A549 (cell line): Measurements from ENCODE around the gene AFAP1. TPM values are rescaled to one million over a fixed set of nuclear protein-coding genes. Genes with fewer than 3 reads are reported as not detected.

ENCODE experiments used
- ATAC-seq, 2 experiments: fragments of 200-7000 bp in 1 of 2; fragments of >200 bp in 1 of 2; cut with Nextera tagmentation in 1 of 2; cut with Tn5 transposase in 1 of 2; 3 replicates each; pipeline versions ENCODE4 v1.8.0 to v1.9.1; 2018 to 2020; ENCODE audit warnings: mild to moderate bottlenecking in 1 of 2, moderate library complexity in 1 of 2
- CTCF ChIA-PET: fragments of 300-600 bp; sonication (Branson Sonifier 250); formaldehyde crosslinking; extraction: SDS; loops from one replicate; lab custom pipeline; 2021; ENCODE audit warnings: antibody characterized with exemption, inconsistent platforms; lab: Yijun Ruan, JAX
- POLR2A ChIA-PET: fragments of 350-600 bp; formaldehyde crosslinking; extraction: SDS; loops from one replicate; lab custom pipeline; 2021; ENCODE audit warnings: antibody characterized with exemption, inconsistent platforms; lab: Yijun Ruan, JAX
- DNase-seq, 2 experiments: peaks; one replicate each; pipeline versions ENCODE4 v3.0.0 to v3.0.0-alpha.2; 2011 to 2016; ENCODE audit warnings: low read depth in 1 of 2, low spot score in 1 of 2
- FAIRE-seq: peaks from 2 replicates; lab custom pipeline; 2011; peaks lifted over from hg19 to GRCh38; lab: Jason Lieb, UNC
- H3K27ac ChIP-seq, 2 experiments: fragments of >200 bp; sonication (Bioruptor Twin); formaldehyde crosslinking; 3 replicates each; pipeline ENCODE4 v1.5.1; 2016 to 2017
- H3K4me1 ChIP-seq: fragments of >200 bp; sonication (Bioruptor Twin); formaldehyde crosslinking; 3 replicates; pipeline ENCODE4 v1.6.1; 2016
- H3K4me2 ChIP-seq: fragments of >200 bp; sonication (Bioruptor Twin); formaldehyde crosslinking; 3 replicates; pipeline ENCODE4 v1.6.1; 2016
- H3K4me3 ChIP-seq: fragments of >200 bp; sonication (Bioruptor Twin); formaldehyde crosslinking; 3 replicates; pipeline ENCODE4 v1.5.1; 2016
- H3K9me3 ChIP-seq: fragments of >200 bp; sonication (Bioruptor Twin); formaldehyde crosslinking; 3 replicates; pipeline ENCODE4 v1.6.1; 2016
- BCL3 ChIP-seq: fragments of >200 bp; sonication (Bioruptor Twin); formaldehyde crosslinking; IDR thresholded peaks from 3 replicates; pipeline ENCODE4 v1.6.1; 2016
- EHMT2 ChIP-seq: fragments of 200-600 bp; sonication (generic); IDR thresholded peaks from 2 replicates; pipeline ENCODE4 v1.6.1; 2016; ENCODE audit warnings: antibody characterized with exemption, low read depth, mild to moderate bottlenecking, moderate library complexity
- ESRRA ChIP-seq: fragments of 150-350 bp; IDR thresholded peaks from 2 replicates; pipeline ENCODE4 v1.6.1; 2014; ENCODE audit warnings: mild to moderate bottlenecking, low read length, borderline replicate concordance
- FOXS1 ChIP-seq: fragments of 250-450 bp; sonication (Bioruptor Pico); IDR thresholded peaks from 2 replicates; pipeline ENCODE4 v1.5.0; 2020; ENCODE audit warnings: mild to moderate bottlenecking, moderate library complexity
- GATA3 ChIP-seq: IDR thresholded peaks from 2 replicates; pipeline ENCODE4 v1.6.1; 2012; ENCODE audit warnings: borderline replicate concordance
- JUN ChIP-seq, 2 experiments: fragments of >200 bp; sonication (Bioruptor Twin); formaldehyde crosslinking; IDR thresholded peaks; 2 replicates in 1 of 2; 3 replicates in 1 of 2; pipeline ENCODE4 v1.6.1; 2016 to 2017
- KDM1A ChIP-seq: fragments of 200-600 bp; sonication (generic); IDR thresholded peaks from 2 replicates; pipeline ENCODE4 v1.6.1; 2016; ENCODE audit warnings: low read depth, mild to moderate bottlenecking
- NPAS2 ChIP-seq: fragments of 250-450 bp; sonication (Bioruptor Pico); IDR thresholded peaks from 2 replicates; pipeline ENCODE4 v1.8.0; 2022; ENCODE audit warnings: mild to moderate bottlenecking, moderate library complexity, borderline replicate concordance
- NR3C1 ChIP-seq: fragments of >200 bp; sonication (Bioruptor Twin); formaldehyde crosslinking; IDR thresholded peaks from 3 replicates; pipeline ENCODE4 v1.6.1; 2017
- PBX3 ChIP-seq: IDR thresholded peaks from 2 replicates; pipeline ENCODE4 v1.6.1; 2012
- SMC3 ChIP-seq: fragments of >200 bp; sonication (Bioruptor Twin); formaldehyde crosslinking; IDR thresholded peaks from 3 replicates; pipeline ENCODE4 v1.6.1; 2018; ENCODE audit warnings: inconsistent platforms
- USF2 ChIP-seq: fragments of 450-650 bp; IDR thresholded peaks from 2 replicates; pipeline ENCODE4 v1.6.1; 2014; ENCODE audit warnings: antibody characterized with exemption
- ZSCAN20 ChIP-seq: fragments of 250-450 bp; sonication (Bioruptor Pico); IDR thresholded peaks from 2 replicates; pipeline ENCODE4 v1.8.0; 2022; ENCODE audit warnings: mild to moderate bottlenecking, moderate library complexity
- WGBS: methylation state at CpG from one replicate; pipeline ENCODE4 v1.1.6; 2017; ENCODE audit errors: missing lambda C conversion rate; 5-methylcytosine and 5-hydroxymethylcytosine counted together
- polyA plus RNA-seq, 4 experiments: library from polyadenylated mRNA; depleted of rRNA in 3 of 4; stranded (reverse); fragments of >200 nt; fragmentation: RNase III in 1 of 4; extraction: RNeasy Plus Mini Kit Qiagen cat#74134 plus additional on column Dnase treatment in 1 of 4; gene quantifications; 2 replicates in 3 of 4; 3 replicates in 1 of 4; pipeline ENCODE4 v1.2.3, GENCODE V29; 2011 to 2017
- TF ChIP-seq, protein P1 (sequence below): fragments of 250-450 bp; sonication (Bioruptor Pico); IDR thresholded peaks from 2 replicates; pipeline ENCODE4 v1.5.0; 2021; ENCODE audit warnings: mild to moderate bottlenecking, moderate library complexity, borderline replicate concordance
- TF ChIP-seq, protein P2 (sequence below): fragments of 150-350 bp; IDR thresholded peaks from 2 replicates; pipeline ENCODE4 v1.6.1; 2014; ENCODE audit warnings: low read depth, mild to moderate bottlenecking, low read length

AFAP1 gene
- polyA plus RNA-seq, 2 of the 4 experiments (the other 2 are of a cell fraction) = 25.4 to 29.6 TPM

- H3K27ac ChIP-seq = peak overlapping the region; percentile 38 to 91; a peak in 4 of 6 replicates
- POLR2A ChIA-PET = no interaction called here
- WGBS = 92% methylated on average over 19 of the region's 25 CpGs
Observed at GRCh38 chr4:7811536-7812191, 128.0 kb downstream of the AFAP1 start.

DNA sequence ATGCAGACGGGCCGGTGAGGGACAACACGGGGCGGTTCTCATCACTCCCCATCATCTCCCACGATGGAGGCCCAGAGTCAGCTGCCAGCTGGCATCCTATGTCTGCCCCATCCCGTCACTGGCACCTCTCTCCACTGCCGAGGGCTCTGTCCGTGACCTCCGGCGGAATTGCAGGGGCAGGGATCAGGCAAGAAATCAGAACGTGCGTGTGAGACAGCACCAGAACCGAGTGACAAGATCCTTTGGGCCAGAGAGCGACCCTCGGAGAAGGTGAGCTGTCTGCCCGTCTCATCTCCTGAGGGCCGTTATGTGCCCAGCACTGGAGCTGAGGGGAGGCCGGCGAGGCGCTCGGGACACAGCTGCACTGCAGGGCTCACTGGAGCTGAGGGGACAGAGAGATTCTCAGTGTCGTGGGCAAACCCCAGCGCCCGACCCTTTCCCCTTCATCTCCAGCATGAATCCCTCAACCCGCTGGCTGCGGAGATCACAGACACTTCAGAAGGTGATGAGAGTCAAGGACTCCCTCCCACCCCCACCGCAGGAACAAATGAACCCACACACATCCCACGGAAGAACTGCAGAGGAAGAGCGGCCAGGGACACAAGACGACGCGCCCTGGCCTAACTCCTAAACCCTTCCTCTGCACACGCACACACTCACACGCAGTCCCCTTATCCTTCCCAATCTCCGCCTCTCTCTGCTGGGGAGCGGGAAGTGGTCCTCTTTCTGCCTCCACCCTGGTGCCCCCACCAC lies 128.7 kb downstream of the AFAP1 start:
- Histone ChIP-seq H3K9me3 (peaks cover 5% of the 10 kb centered on the region; the same call in 2 of the 3 replicates), H3K4me2 (no peak overlapping the region), H3K4me3 (no peak overlapping the region), H3K4me1 (peaks cover 83% of the 10 kb centered on the region), H3K27ac (peak overlapping the region; percentile 5 to 91; a peak in 5 of 6 replicates)
- DNase-seq (no peak), FAIRE-seq (no peak), ATAC-seq (no peak)
- TF ChIP-seq ZSCAN20 (no peak), NPAS2 (no peak)
- CTCF ChIA-PET = interaction anchor here (0.6 to 1.6 kb wide), 3 partner anchors 11 to 205 kb away, joined by 4 to 6 read pairs (median 5); no protein-coding TSS in a partner anchor
- POLR2A ChIA-PET = no interaction called here
- 88% methylated on average over 33 of the region's 36 CpGs for WGBS

More at GRCh38 chr4:7811536-7812191, 128.0 kb downstream of the AFAP1 start:
- ATAC-seq (no peak), FAIRE-seq (no peak)
- CTCF ChIA-PET = interaction anchor here (7.6 kb wide), 1 partner anchor 8 kb away, joined by 43 read pairs; no protein-coding TSS in a partner anchor
- no peak overlapping the region for H3K4me2 ChIP-seq
- peaks cover 83% of the 10 kb centered on the region for H3K4me1 ChIP-seq
- no peak for TF ChIP-seq KDM1A
- no peak for TF ChIP-seq SMC3
- TF ChIP-seq, all 56 proteins: peak for 0
- Histone ChIP-seq H3K4me3 (no peak overlapping the region), H3K9me3 (peaks cover 5% of the 10 kb centered on the region; the same call in 2 of the 3 replicates)
- no peak for DNase-seq

- ChIA-PET POLR2A (no interaction called here), CTCF (interaction anchor here (1.2 to 1.3 kb wide), 3 partner anchors 36 to 179 kb away, joined by 3 to 4 read pairs (median 3); no protein-coding TSS in a partner anchor)
- H3K4me2 ChIP-seq = no peak overlapping the region
- ATAC-seq = no peak
- H3K27ac ChIP-seq = peak overlapping the region; percentile 91 to 99; a peak in 5 of 6 replicates
- DNase-seq = peak in 1 of 2 experiments; percentile 31
- 88% methylated on average over 6 of the region's 6 CpGs for WGBS
- H3K4me3 ChIP-seq = no peak overlapping the region
- peaks cover 5% of the 10 kb centered on the region; the same call in 2 of the 3 replicates for H3K9me3 ChIP-seq
- TF ChIP-seq, protein P1, sequence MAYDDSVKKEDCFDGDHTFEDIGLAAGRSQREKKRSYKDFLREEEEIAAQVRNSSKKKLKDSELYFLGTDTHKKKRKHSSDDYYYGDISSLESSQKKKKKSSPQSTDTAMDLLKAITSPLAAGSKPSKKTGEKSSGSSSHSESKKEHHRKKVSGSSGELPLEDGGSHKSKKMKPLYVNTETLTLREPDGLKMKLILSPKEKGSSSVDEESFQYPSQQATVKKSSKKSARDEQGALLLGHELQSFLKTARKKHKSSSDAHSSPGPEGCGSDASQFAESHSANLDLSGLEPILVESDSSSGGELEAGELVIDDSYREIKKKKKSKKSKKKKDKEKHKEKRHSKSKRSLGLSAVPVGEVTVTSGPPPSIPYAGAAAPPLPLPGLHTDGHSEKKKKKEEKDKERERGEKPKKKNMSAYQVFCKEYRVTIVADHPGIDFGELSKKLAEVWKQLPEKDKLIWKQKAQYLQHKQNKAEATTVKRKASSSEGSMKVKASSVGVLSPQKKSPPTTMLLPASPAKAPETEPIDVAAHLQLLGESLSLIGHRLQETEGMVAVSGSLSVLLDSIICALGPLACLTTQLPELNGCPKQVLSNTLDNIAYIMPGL (CRISPR knock-in tag) = no peak
- TF ChIP-seq EHMT2 (no peak), FOXS1 (CRISPR knock-in tag) (no peak), ESRRA (no peak)
- TF ChIP-seq, protein P2, sequence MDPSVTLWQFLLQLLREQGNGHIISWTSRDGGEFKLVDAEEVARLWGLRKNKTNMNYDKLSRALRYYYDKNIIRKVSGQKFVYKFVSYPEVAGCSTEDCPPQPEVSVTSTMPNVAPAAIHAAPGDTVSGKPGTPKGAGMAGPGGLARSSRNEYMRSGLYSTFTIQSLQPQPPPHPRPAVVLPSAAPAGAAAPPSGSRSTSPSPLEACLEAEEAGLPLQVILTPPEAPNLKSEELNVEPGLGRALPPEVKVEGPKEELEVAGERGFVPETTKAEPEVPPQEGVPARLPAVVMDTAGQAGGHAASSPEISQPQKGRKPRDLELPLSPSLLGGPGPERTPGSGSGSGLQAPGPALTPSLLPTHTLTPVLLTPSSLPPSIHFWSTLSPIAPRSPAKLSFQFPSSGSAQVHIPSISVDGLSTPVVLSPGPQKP = no peak
- FAIRE-seq = no peak
- H3K4me1 ChIP-seq = peaks cover 84% of the 10 kb centered on the region
Observed at GRCh38 chr4:7808752-7809151, 130.9 kb downstream of the AFAP1 start.

GRCh38 chr4:7808181-7808580 lies 131.5 kb downstream of the AFAP1 start:
- no peak for FAIRE-seq
- POLR2A ChIA-PET = interaction anchor here (4.1 kb wide), 1 partner anchor 36 kb away, joined by 22 read pairs; no protein-coding TSS in a partner anchor

More at GRCh38 chr4:7808181-7808580, 131.5 kb downstream of the AFAP1 start:
- CTCF ChIA-PET = interaction anchor here (1.3 to 10.0 kb wide), 4 partner anchors 36 to 181 kb away, joined by 3 to 94 read pairs (median 4); no protein-coding TSS in a partner anchor
- no peak for ATAC-seq
- Histone ChIP-seq H3K4me1 (peaks cover 82% of the 10 kb centered on the region), H3K4me2 (no peak overlapping the region), H3K9me3 (peaks cover 5% of the 10 kb centered on the region; the same call in 2 of the 3 replicates), H3K27ac (peak overlapping the region; percentile 91 to 99; a peak in 5 of 6 replicates)
- DNase-seq = no peak
- no peak for TF ChIP-seq ZSCAN20
- no peak for TF ChIP-seq USF2
- no peak for TF ChIP-seq NR3C1
- TF ChIP-seq KDM1A = no peak
- TF ChIP-seq BCL3 = no peak
- TF ChIP-seq PBX3 = no peak
- TF ChIP-seq JUN (IDR thresholded peaks at IDR 0.05) = no peak
- TF ChIP-seq SMC3 = no peak
- no peak for TF ChIP-seq GATA3
- no peak for TF ChIP-seq FOXS1 (CRISPR knock-in tag)
- TF ChIP-seq, all 56 proteins: peak for 0
- no peak overlapping the region for H3K4me3 ChIP-seq
- 96% methylated on average over 6 of the region's 8 CpGs for WGBS
